Heart left ventricle (tissue), 13 donors: ENCODE results near the gene FBXL17.

Experiments
- CTCF ChIP-seq, 12 donors: fragments of 200-600 bp; sonication (generic) in 4 of 12; IDR thresholded peaks; one replicate each; pipeline versions ENCODE4 v1.5.0 to v1.8.0; 2018 to 2022; ENCODE audit warnings: antibody characterized with exemption in 12 of 12, mild to moderate bottlenecking in 5 of 12
- POLR2A ChIP-seq, 2 donors: fragments of 450-650 bp; IDR thresholded peaks; one replicate each; pipeline ENCODE4 v1.6.1; 2017; ENCODE audit warnings: antibody characterized with exemption in 2 of 2, mild to moderate bottlenecking in 2 of 2, moderate library complexity in 2 of 2
- donor health status: ischemic (EF 13 %, LVEDD 7.1; RV severe dilation, severe dysfunction).
- donor health status: DM: no; HTN: yes; CAD: no.
- donor health status: DM: no; HTN: no; CAD: no.
- donor health status: ischemic (EF 25% LVEDD 6.9; RV normal size, moderate dysfunction).
- donor health status: ischemic (EF 25% LVEDD 5.7; RV mildly dilated, moderate dysfunction).
- donor health status: ischemic (EF 35%, LVEDD 5.7; RV mildly dilated, moderate dysfunction).
- donor health status: nonischemic (EF 11% LVEDD 7.7; RV severe dilation, severe dysfunction).
- donor health status: DM: yes; HTN: yes; CAD: no.
- donor health status: PGD.
- donor health status: ischemic (EF 29% LVEDD 5.4; RV normal size, mild dysfunction).
- donor health status: nonischemic (EF 23%, LVEDD 6.1; RV moderate dilation, normal function).

- TF ChIP-seq CTCF (IDR thresholded peaks at IDR 0.05) (no peak), POLR2A (IDR thresholded peaks at IDR 0.05) (no peak)
These were observed 466.6 kb downstream of the FBXL17 start for GRCh38 chr5:107915176-107915812.
